GM08714 (cell line): ENCODE results near the gene ZNF541.

ENCODE experiments used
- H3K4me3 ChIP-seq: fragments of 200-500 bp; sonication (Bioruptor generic); 2 replicates; pipeline ENCODE4 v1.5.1; 2014; ENCODE audit warnings: mild to moderate bottlenecking, low read length, inconsistent platforms
- ZNF274 ChIP-seq: IDR thresholded peaks from 2 replicates; pipeline ENCODE4 v1.6.1; 2012; ENCODE audit warnings: mild to moderate bottlenecking, low read depth, low read length

The ZNF541 gene

GRCh38 chr19:47541518-47541917 lies 31.4 kb downstream of the ZNF541 start:
- no peak overlapping the region for H3K4me3 ChIP-seq
- no peak for TF ChIP-seq ZNF274

GRCh38 chr19:47540748-47541147 lies 32.2 kb downstream of the ZNF541 start:
- H3K4me3 ChIP-seq: no peak overlapping the region
- TF ChIP-seq ZNF274: no peak

- no peak for TF ChIP-seq ZNF274
- H3K4me3 ChIP-seq: no peak overlapping the region
Measured at GRCh38 chr19:47539747-47540311, 33.1 kb downstream of the ZNF541 start.

- TF ChIP-seq ZNF274: no peak
- no peak overlapping the region for H3K4me3 ChIP-seq
Measured at GRCh38 chr19:47538812-47539211, 34.1 kb downstream of the ZNF541 start.

- TF ChIP-seq ZNF274: no peak
Measured at GRCh38 chr19:47537493-47537892, 35.5 kb downstream of the ZNF541 start.

GRCh38 chr19:47534628-47535027 lies 38.3 kb downstream of the ZNF541 start:
- TF ChIP-seq ZNF274: no peak

More at GRCh38 chr19:47537493-47537892, 35.5 kb downstream of the ZNF541 start:
- H3K4me3 ChIP-seq: no peak overlapping the region

GRCh38 chr19:47531640-47532387 lies 41.1 kb downstream of the ZNF541 start:
- H3K4me3 ChIP-seq: no peak overlapping the region
- TF ChIP-seq ZNF274: no peak

More at GRCh38 chr19:47534628-47535027, 38.3 kb downstream of the ZNF541 start:
- H3K4me3 ChIP-seq: no peak overlapping the region

- TF ChIP-seq ZNF274: no peak
- no peak overlapping the region for H3K4me3 ChIP-seq
Measured at GRCh38 chr19:47529018-47529742, 43.8 kb downstream of the ZNF541 start.

- no peak overlapping the region for H3K4me3 ChIP-seq
- TF ChIP-seq ZNF274: no peak
Measured at GRCh38 chr19:47526798-47527197, 46.1 kb downstream of the ZNF541 start.

- no peak for TF ChIP-seq ZNF274
- H3K4me3 ChIP-seq: no peak overlapping the region
Measured at GRCh38 chr19:47523473-47523872, 49.5 kb downstream of the ZNF541 start.
